ENCODE measurements around the gene TAB2.
A peak's percentile ranks its signal among the peaks of the same experiment; 100 is the strongest.

TAB2 gene

GRCh38 chr6:149317644-149318571 is at the start of gene TAB2:
Gene TAB2, plus strand, starts transcription at chr6:149317712. Its CDS starts 52,286 bp downstream, at chr6:149369998.
- peak; percentile 85 for DNase-seq

- DNase-seq: no peak
These were observed 49.4 kb upstream of the TAB2 start for GRCh38 chr6:149268146-149268545.

GRCh38 chr6:149268768-149269167 is 48.7 kb upstream of the TAB2 start:
- no peak for DNase-seq

GRCh38 chr6:149270616-149271015 is 46.9 kb upstream of the TAB2 start:
- no peak for DNase-seq

- DNase-seq: no peak
These were observed 45.9 kb upstream of the TAB2 start for GRCh38 chr6:149271348-149272340.

GRCh38 chr6:149273318-149273717 is 44.2 kb upstream of the TAB2 start:
- no peak for DNase-seq

GRCh38 chr6:149275621-149276020 is 41.9 kb upstream of the TAB2 start:
- DNase-seq: no peak

GRCh38 chr6:149277621-149278020 is 39.9 kb upstream of the TAB2 start:
- DNase-seq: no peak

- no peak for DNase-seq
These were observed 38.5 kb upstream of the TAB2 start for GRCh38 chr6:149278997-149279396.

GRCh38 chr6:149284904-149285303 is 32.6 kb upstream of the TAB2 start:
- no peak for DNase-seq

- DNase-seq: no peak
These were observed 31.9 kb upstream of the TAB2 start for GRCh38 chr6:149285626-149286025.

GRCh38 chr6:149286905-149287304 is 30.6 kb upstream of the TAB2 start:
- no peak for DNase-seq

GRCh38 chr6:149289192-149289781 is 28.2 kb upstream of the TAB2 start:
- DNase-seq: no peak

GRCh38 chr6:149289966-149290365 is 27.5 kb upstream of the TAB2 start:
- no peak for DNase-seq

- no peak for DNase-seq
These were observed 24.3 kb upstream of the TAB2 start for GRCh38 chr6:149293244-149293643.

- peak; percentile 10 for DNase-seq
These were observed 16.9 kb upstream of the TAB2 start for GRCh38 chr6:149300563-149300962.

GRCh38 chr6:149302723-149303122 is 14.8 kb upstream of the TAB2 start:
- no peak for DNase-seq

GRCh38 chr6:149303468-149303867 is 14.0 kb upstream of the TAB2 start:
- DNase-seq: no peak

GRCh38 chr6:149305372-149305771 is 12.1 kb upstream of the TAB2 start:
- no peak for DNase-seq

- DNase-seq: no peak
These were observed 10.5 kb upstream of the TAB2 start for GRCh38 chr6:149306967-149307366.

GRCh38 chr6:149311293-149311692 is 6.2 kb upstream of the TAB2 start:
- no peak for DNase-seq

- DNase-seq: no peak
These were observed 5.7 kb upstream of the TAB2 start for GRCh38 chr6:149311766-149312165.

GRCh38 chr6:149313070-149313469 is 4.4 kb upstream of the TAB2 start:
- no peak for DNase-seq
